ENCODE measurements around the gene DNAJC11.
A peak's percentile ranks its signal among the peaks of the same experiment; 100 is the strongest.
"Not testable (repeated sequence)": the region's sequence is repeated elsewhere in the genome, so short reads cannot be mapped to it uniquely, and the experiment has no call there.

The DNAJC11 gene

GRCh38 chr1:6601049-6601922, 100.3 kb downstream of the DNAJC11 start:
- H3K36me3 ChIP-seq (ENCODE audit: control insufficient read depth, insufficient read depth, low read length) = peaks cover 26% of the 10 kb centered on the region
- H3K27me3 ChIP-seq (replicated peaks; ENCODE audit: control insufficient read depth, insufficient read depth, low read length, poor library complexity, severe bottlenecking) = no peaks in the 10 kb centered on the region
- peak overlapping the region; percentile 97 for H3K27ac ChIP-seq (ENCODE audit: insufficient read depth, low read length, poor library complexity, severe bottlenecking)
- H3K9me3 ChIP-seq (ENCODE audit: control insufficient read depth, low read length) = no peaks in the 10 kb centered on the region
- peak; percentile 54 to 75 (median 72) for DNase-seq
- H3K4me3 ChIP-seq (ENCODE audit: insufficient read depth, low read depth, low read length, poor library complexity, severe bottlenecking) = peak overlapping the region; percentile 95
- H3K4me1 ChIP-seq (ENCODE audit: control insufficient read depth, insufficient read depth, low read length, poor library complexity, severe bottlenecking) = peaks cover 37% of the 10 kb centered on the region

GRCh38 chr1:6600410-6601048, 101.1 kb downstream of the DNAJC11 start:
- Histone ChIP-seq H3K36me3 (ENCODE audit: control insufficient read depth, insufficient read depth, low read length) (peaks cover 27% of the 10 kb centered on the region), H3K27me3 (replicated peaks; ENCODE audit: control insufficient read depth, insufficient read depth, low read length, poor library complexity, severe bottlenecking) (no peaks in the 10 kb centered on the region), H3K9me3 (ENCODE audit: control insufficient read depth, low read length) (no peaks in the 10 kb centered on the region), H3K4me1 (ENCODE audit: control insufficient read depth, insufficient read depth, low read length, poor library complexity, severe bottlenecking) (peaks cover 37% of the 10 kb centered on the region), H3K4me3 (ENCODE audit: insufficient read depth, low read depth, low read length, poor library complexity, severe bottlenecking) (peak overlapping the region; percentile 95), H3K27ac (ENCODE audit: insufficient read depth, low read length, poor library complexity, severe bottlenecking) (peak overlapping the region; percentile 97)
- DNase-seq = no peak

- Histone ChIP-seq H3K4me3 (ENCODE audit: insufficient read depth, low read depth, low read length, poor library complexity, severe bottlenecking) (peak overlapping the region; percentile 95), H3K27ac (ENCODE audit: insufficient read depth, low read length, poor library complexity, severe bottlenecking) (peak overlapping the region; percentile 97), H3K36me3 (ENCODE audit: control insufficient read depth, insufficient read depth, low read length) (peaks cover 33% of the 10 kb centered on the region), H3K4me1 (ENCODE audit: control insufficient read depth, insufficient read depth, low read length, poor library complexity, severe bottlenecking) (peaks cover 37% of the 10 kb centered on the region)
- not testable (repeated sequence) for H3K9me3 ChIP-seq (ENCODE audit: control insufficient read depth, low read length); DNase-seq; H3K27me3 ChIP-seq (replicated peaks; ENCODE audit: control insufficient read depth, insufficient read depth, low read length, poor library complexity, severe bottlenecking)
Measured at GRCh38 chr1:6599991-6600390, 101.6 kb downstream of the DNAJC11 start.

- Histone ChIP-seq H3K4me1 (ENCODE audit: control insufficient read depth, insufficient read depth, low read length, poor library complexity, severe bottlenecking) (peaks cover 36% of the 10 kb centered on the region), H3K9me3 (ENCODE audit: control insufficient read depth, low read length) (no peaks in the 10 kb centered on the region), H3K4me3 (ENCODE audit: insufficient read depth, low read depth, low read length, poor library complexity, severe bottlenecking) (peak overlapping the region; percentile 48), H3K27ac (ENCODE audit: insufficient read depth, low read length, poor library complexity, severe bottlenecking) (peak overlapping the region; percentile 50), H3K36me3 (ENCODE audit: control insufficient read depth, insufficient read depth, low read length) (peaks cover 33% of the 10 kb centered on the region), H3K27me3 (replicated peaks; ENCODE audit: control insufficient read depth, insufficient read depth, low read length, poor library complexity, severe bottlenecking) (no peaks in the 10 kb centered on the region)
- peak; percentile 34 to 43 (median 35) for DNase-seq
Measured at GRCh38 chr1:6599141-6599975, 102.3 kb downstream of the DNAJC11 start.

- Histone ChIP-seq H3K4me3 (ENCODE audit: insufficient read depth, low read depth, low read length, poor library complexity, severe bottlenecking) (no peak overlapping the region), H3K4me1 (ENCODE audit: control insufficient read depth, insufficient read depth, low read length, poor library complexity, severe bottlenecking) (peaks cover 25% of the 10 kb centered on the region), H3K36me3 (ENCODE audit: control insufficient read depth, insufficient read depth, low read length) (peaks cover 48% of the 10 kb centered on the region)
Measured at GRCh38 chr1:6597777-6598131, 103.9 kb downstream of the DNAJC11 start.

GRCh38 chr1:6596886-6597776, 104.5 kb downstream of the DNAJC11 start:
- no peak for DNase-seq
- no peaks in the 10 kb centered on the region for H3K27me3 ChIP-seq (replicated peaks; ENCODE audit: control insufficient read depth, insufficient read depth, low read length, poor library complexity, severe bottlenecking)
- no peak overlapping the region for H3K27ac ChIP-seq (ENCODE audit: insufficient read depth, low read length, poor library complexity, severe bottlenecking)
- no peak overlapping the region for H3K4me3 ChIP-seq (ENCODE audit: insufficient read depth, low read depth, low read length, poor library complexity, severe bottlenecking)
- H3K36me3 ChIP-seq (ENCODE audit: control insufficient read depth, insufficient read depth, low read length) = peaks cover 53% of the 10 kb centered on the region
- peaks cover 25% of the 10 kb centered on the region for H3K4me1 ChIP-seq (ENCODE audit: control insufficient read depth, insufficient read depth, low read length, poor library complexity, severe bottlenecking)
- no peaks in the 10 kb centered on the region for H3K9me3 ChIP-seq (ENCODE audit: control insufficient read depth, low read length)

More at GRCh38 chr1:6597777-6598131, 103.9 kb downstream of the DNAJC11 start:
- H3K9me3 ChIP-seq (ENCODE audit: control insufficient read depth, low read length) = no peaks in the 10 kb centered on the region
- no peaks in the 10 kb centered on the region for H3K27me3 ChIP-seq (replicated peaks; ENCODE audit: control insufficient read depth, insufficient read depth, low read length, poor library complexity, severe bottlenecking)
- no peak overlapping the region for H3K27ac ChIP-seq (ENCODE audit: insufficient read depth, low read length, poor library complexity, severe bottlenecking)
- DNase-seq = no peak

- Histone ChIP-seq H3K27ac (ENCODE audit: insufficient read depth, low read length, poor library complexity, severe bottlenecking) (no peak overlapping the region), H3K27me3 (replicated peaks; ENCODE audit: control insufficient read depth, insufficient read depth, low read length, poor library complexity, severe bottlenecking) (no peaks in the 10 kb centered on the region), H3K9me3 (ENCODE audit: control insufficient read depth, low read length) (no peaks in the 10 kb centered on the region), H3K4me3 (ENCODE audit: insufficient read depth, low read depth, low read length, poor library complexity, severe bottlenecking) (no peak overlapping the region), H3K36me3 (ENCODE audit: control insufficient read depth, insufficient read depth, low read length) (peaks cover 53% of the 10 kb centered on the region), H3K4me1 (ENCODE audit: control insufficient read depth, insufficient read depth, low read length, poor library complexity, severe bottlenecking) (peaks cover 28% of the 10 kb centered on the region)
- no peak for DNase-seq
Measured at GRCh38 chr1:6596351-6596750, 105.3 kb downstream of the DNAJC11 start.

GRCh38 chr1:6594977-6595740, 106.5 kb downstream of the DNAJC11 start:
- Histone ChIP-seq H3K27me3 (replicated peaks; ENCODE audit: control insufficient read depth, insufficient read depth, low read length, poor library complexity, severe bottlenecking) (no peaks in the 10 kb centered on the region), H3K4me3 (ENCODE audit: insufficient read depth, low read depth, low read length, poor library complexity, severe bottlenecking) (no peak overlapping the region), H3K4me1 (ENCODE audit: control insufficient read depth, insufficient read depth, low read length, poor library complexity, severe bottlenecking) (peaks cover 20% of the 10 kb centered on the region), H3K36me3 (ENCODE audit: control insufficient read depth, insufficient read depth, low read length) (peaks cover 54% of the 10 kb centered on the region), H3K27ac (ENCODE audit: insufficient read depth, low read length, poor library complexity, severe bottlenecking) (no peak overlapping the region), H3K9me3 (ENCODE audit: control insufficient read depth, low read length) (no peaks in the 10 kb centered on the region)
- DNase-seq = no peak

GRCh38 chr1:6593810-6594209, 107.8 kb downstream of the DNAJC11 start:
- Histone ChIP-seq H3K4me1 (ENCODE audit: control insufficient read depth, insufficient read depth, low read length, poor library complexity, severe bottlenecking) (peaks cover 10% of the 10 kb centered on the region), H3K9me3 (ENCODE audit: control insufficient read depth, low read length) (no peaks in the 10 kb centered on the region), H3K36me3 (ENCODE audit: control insufficient read depth, insufficient read depth, low read length) (peaks cover 64% of the 10 kb centered on the region), H3K27ac (ENCODE audit: insufficient read depth, low read length, poor library complexity, severe bottlenecking) (no peak overlapping the region), H3K4me3 (ENCODE audit: insufficient read depth, low read depth, low read length, poor library complexity, severe bottlenecking) (no peak overlapping the region), H3K27me3 (replicated peaks; ENCODE audit: control insufficient read depth, insufficient read depth, low read length, poor library complexity, severe bottlenecking) (no peaks in the 10 kb centered on the region)
- DNase-seq = no peak

Data from effector memory CD4-positive, alpha-beta T cell (primary cell).